ENCODE data around the gene ZNF280B. TPM values are rescaled to one million over a fixed set of nuclear protein-coding genes. Genes with fewer than 3 reads are reported as not detected.

The ZNF280B gene
- total RNA-seq, 1 experiment from 2014 or later, result 0.10 TPM

GRCh38 chr22:22553735-22554586, 45.4 kb upstream of the ZNF280B start:
- in situ Hi-C loops (cut with HindIII; ENCODE audit: low pct_unique_long_range_greater_than_20kb, low sequenced_read_pairs), result no loop called here
- no peak for TF ChIP-seq TCF7L2 (IDR thresholded peaks at IDR 0.05; ENCODE audit: low read depth, low read length)
- TF ChIP-seq SIN3A (IDR thresholded peaks at IDR 0.05; ENCODE audit: borderline replicate concordance, insufficient read depth, low read depth, low read length), result no peak
- no peak for TF ChIP-seq POLR2AphosphoS5 (IDR thresholded peaks at IDR 0.05; ENCODE audit: low read depth, low read length)
- no peak for TF ChIP-seq CTCF (IDR thresholded peaks at IDR 0.05)
- TF ChIP-seq REST (IDR thresholded peaks at IDR 0.05; ENCODE audit: insufficient read depth in 1 of 2, low read depth in 2 of 2, low read length in 1 of 2), result no peak
- peaks cover 11% of the 10 kb centered on the region for H3K36me3 ChIP-seq (ENCODE audit: control insufficient read depth, insufficient read depth, low read length)
- no peak overlapping the region for H3K4me3 ChIP-seq (ENCODE audit: low read depth in 2 of 2, low read length in 2 of 2)
- BruUV-seq (replicated peaks), result no TSS peak
- POLR2A ChIA-PET, result no interaction called here
- H3K27ac ChIP-seq (ENCODE audit: low read length), result no peak overlapping the region
- no peaks in the 10 kb centered on the region for H3K27me3 ChIP-seq (ENCODE audit: control insufficient read depth, insufficient read depth, low read length)
- no peaks in the 10 kb centered on the region for H3K9me3 ChIP-seq (ENCODE audit: control insufficient read depth, insufficient read depth, low read depth, low read length)
- intact Hi-C loops (cut with micrococcal nuclease; ENCODE audit: unreplicated experiment), result no loop called here
- H3K4me1 ChIP-seq (ENCODE audit: control insufficient read depth, insufficient read depth, low read length), result peaks cover 4% of the 10 kb centered on the region; the same call in 1 of the 2 replicates
- DNase-seq (ENCODE audit: low read depth, low spot score) (no peak), ATAC-seq (no peak)
- CTCF ChIA-PET, result no interaction called here

- TF ChIP-seq CTCF (IDR thresholded peaks at IDR 0.05) (no peak), TCF7L2 (IDR thresholded peaks at IDR 0.05; ENCODE audit: low read depth, low read length) (no peak)
- no TSS peak for BruUV-seq (replicated peaks)
- H3K4me1 ChIP-seq (ENCODE audit: control insufficient read depth, insufficient read depth, low read length), result peaks cover 4% of the 10 kb centered on the region; the same call in 1 of the 2 replicates
- H3K36me3 ChIP-seq (ENCODE audit: control insufficient read depth, insufficient read depth, low read length), result peaks cover 11% of the 10 kb centered on the region
- no peak for ATAC-seq
- intact Hi-C loops (cut with micrococcal nuclease; ENCODE audit: unreplicated experiment), result no loop called here
- ChIA-PET CTCF (no interaction called here), POLR2A (no interaction called here)
- no peaks in the 10 kb centered on the region for H3K27me3 ChIP-seq (ENCODE audit: control insufficient read depth, insufficient read depth, low read length)
- no peaks in the 10 kb centered on the region for H3K9me3 ChIP-seq (ENCODE audit: control insufficient read depth, insufficient read depth, low read depth, low read length)
- in situ Hi-C loops (cut with HindIII; ENCODE audit: low pct_unique_long_range_greater_than_20kb, low sequenced_read_pairs), result no loop called here
- DNase-seq (ENCODE audit: low read depth, low spot score), result no peak
- no peak overlapping the region for H3K4me3 ChIP-seq (ENCODE audit: low read depth in 2 of 2, low read length in 2 of 2)
- H3K27ac ChIP-seq (ENCODE audit: low read length), result no peak overlapping the region
Observed at GRCh38 chr22:22553141-22553540, 44.6 kb upstream of the ZNF280B start.

Data from Panc1 (cell line).